ENCODE results near the gene MED29.
A peak's percentile ranks its signal among the peaks of the same experiment; 100 is the strongest.

MED29 gene

GRCh38 chr19:39410017-39410830, 19.0 kb downstream of the MED29 start:
- peak overlapping the region; percentile 99 for H3K9ac ChIP-seq (ENCODE audit: low read length)
- H3F3A ChIP-seq (ENCODE audit: insufficient read depth, low read length), result peaks cover 62% of the 10 kb centered on the region
- TF ChIP-seq EZH2phosphoT487 (IDR thresholded peaks at IDR 0.05; ENCODE audit: low read length) (no peak), CTCF (IDR thresholded peaks at IDR 0.05; ENCODE audit: low read length) (no peak), EZH2 (optimal IDR thresholded peaks at IDR 0.05; ENCODE audit: low read depth, low read length) (no peak)
- peaks cover 12% of the 10 kb centered on the region; the same call in 1 of the 2 replicates for H3K36me3 ChIP-seq (replicated peaks; ENCODE audit: insufficient read depth, low read length)
- peaks cover 24% of the 10 kb centered on the region for H3K79me2 ChIP-seq (ENCODE audit: low read length)
- H3K9me2 ChIP-seq (replicated peaks; ENCODE audit: insufficient read depth, low read length), result no peaks in the 10 kb centered on the region
- peaks cover 20% of the 10 kb centered on the region; the same call in 1 of the 2 replicates for H4K20me1 ChIP-seq (ENCODE audit: insufficient read depth, low read length)
- H2AFZ ChIP-seq (ENCODE audit: low read length), result no peak overlapping the region
- H3K27me3 ChIP-seq (replicated peaks; ENCODE audit: insufficient read depth, low read length), result no peaks in the 10 kb centered on the region
- DNase-seq, result peak; percentile 39
- H3K4me3 ChIP-seq (ENCODE audit: low read length), result peak overlapping the region; percentile 98
- H3K4me1 ChIP-seq (ENCODE audit: low read length), result peaks cover 19% of the 10 kb centered on the region
- peak overlapping the region; percentile 100 for H3K27ac ChIP-seq (ENCODE audit: low read length)
- H3K4me2 ChIP-seq (ENCODE audit: low read depth, low read length), result peak overlapping the region; percentile 47
- H3K9me3 ChIP-seq (replicated peaks; ENCODE audit: insufficient read depth, low read length), result no peaks in the 10 kb centered on the region

GRCh38 chr19:39410831-39411080, 19.6 kb downstream of the MED29 start:
- peaks cover 20% of the 10 kb centered on the region; the same call in 1 of the 2 replicates for H4K20me1 ChIP-seq (ENCODE audit: insufficient read depth, low read length)
- H3K9me2 ChIP-seq (replicated peaks; ENCODE audit: insufficient read depth, low read length), result no peaks in the 10 kb centered on the region
- H3K27ac ChIP-seq (ENCODE audit: low read length), result peak overlapping the region; percentile 100; the same call in 1 of the 2 replicates
- peaks cover 57% of the 10 kb centered on the region for H3F3A ChIP-seq (ENCODE audit: insufficient read depth, low read length)
- no peaks in the 10 kb centered on the region for H3K9me3 ChIP-seq (replicated peaks; ENCODE audit: insufficient read depth, low read length)
- DNase-seq, result no peak
- H3K4me3 ChIP-seq (ENCODE audit: low read length), result no peak overlapping the region
- H3K4me2 ChIP-seq (ENCODE audit: low read depth, low read length), result peak overlapping the region; percentile 47
- peak overlapping the region; percentile 99; the same call in 1 of the 2 replicates for H3K9ac ChIP-seq (ENCODE audit: low read length)
- no peak overlapping the region for H2AFZ ChIP-seq (ENCODE audit: low read length)
- H3K36me3 ChIP-seq (replicated peaks; ENCODE audit: insufficient read depth, low read length), result peaks cover 12% of the 10 kb centered on the region; the same call in 1 of the 2 replicates
- peaks cover 15% of the 10 kb centered on the region for H3K4me1 ChIP-seq (ENCODE audit: low read length)
- no peak for TF ChIP-seq EZH2 (optimal IDR thresholded peaks at IDR 0.05; ENCODE audit: low read depth, low read length)
- no peak for TF ChIP-seq EZH2phosphoT487 (IDR thresholded peaks at IDR 0.05; ENCODE audit: low read length)
- no peak for TF ChIP-seq CTCF (IDR thresholded peaks at IDR 0.05; ENCODE audit: low read length)
- peaks cover 24% of the 10 kb centered on the region for H3K79me2 ChIP-seq (ENCODE audit: low read length)
- no peaks in the 10 kb centered on the region for H3K27me3 ChIP-seq (replicated peaks; ENCODE audit: insufficient read depth, low read length)

- Histone ChIP-seq H3K27ac (ENCODE audit: low read length) (peak overlapping the region; percentile 100; the same call in 1 of the 2 replicates), H3K79me2 (ENCODE audit: low read length) (peaks cover 24% of the 10 kb centered on the region), H4K20me1 (ENCODE audit: insufficient read depth, low read length) (peaks cover 20% of the 10 kb centered on the region; the same call in 1 of the 2 replicates), H3K9me3 (replicated peaks; ENCODE audit: insufficient read depth, low read length) (no peaks in the 10 kb centered on the region), H2AFZ (ENCODE audit: low read length) (no peak overlapping the region), H3K9me2 (replicated peaks; ENCODE audit: insufficient read depth, low read length) (no peaks in the 10 kb centered on the region), H3K36me3 (replicated peaks; ENCODE audit: insufficient read depth, low read length) (peaks cover 12% of the 10 kb centered on the region; the same call in 1 of the 2 replicates), H3K4me3 (ENCODE audit: low read length) (peak overlapping the region; percentile 17; the same call in 1 of the 2 replicates), H3K27me3 (replicated peaks; ENCODE audit: insufficient read depth, low read length) (no peaks in the 10 kb centered on the region), H3K4me1 (ENCODE audit: low read length) (peaks cover 15% of the 10 kb centered on the region), H3F3A (ENCODE audit: insufficient read depth, low read length) (peaks cover 52% of the 10 kb centered on the region), H3K9ac (ENCODE audit: low read length) (peak overlapping the region; percentile 99; the same call in 1 of the 2 replicates), H3K4me2 (ENCODE audit: low read depth, low read length) (peak overlapping the region; percentile 47)
- no peak for TF ChIP-seq CTCF (IDR thresholded peaks at IDR 0.05; ENCODE audit: low read length)
- no peak for TF ChIP-seq EZH2phosphoT487 (IDR thresholded peaks at IDR 0.05; ENCODE audit: low read length)
- TF ChIP-seq EZH2 (optimal IDR thresholded peaks at IDR 0.05; ENCODE audit: low read depth, low read length), result no peak
- DNase-seq, result peak; percentile 27
Observed at GRCh38 chr19:39411081-39411831, 20.1 kb downstream of the MED29 start.
